Measurements from ENCODE around the gene PLXNA4.

- TF ChIP-seq POLR2A (IDR thresholded peaks at IDR 0.05; ENCODE audit: low read depth, low read length): no peak
- TF ChIP-seq POLR2AphosphoS5 (IDR thresholded peaks at IDR 0.05; ENCODE audit: low read depth, low read length): no peak
- TF ChIP-seq TAF1 (IDR thresholded peaks at IDR 0.05; ENCODE audit: borderline replicate concordance, low read depth, low read length): no peak
Measured at GRCh38 chr7:132613737-132614136, 37.5 kb upstream of the PLXNA4 start.

Measured in GM12892 (cell line).